Muscle of leg (tissue), 11 donors: Measurements from ENCODE around the gene TMEM270. TPM values are rescaled to one million over a fixed set of nuclear protein-coding genes. Genes with fewer than 3 reads are reported as not detected.
A peak's percentile ranks its signal among the peaks of the same experiment; 100 is the strongest.

Experiments used
- DNase-seq: peaks from one replicate; pipeline ENCODE4 v3.0.0; 2013
- H3K27ac ChIP-seq: one replicate; pipeline ENCODE4 v1.5.1; 2013; ENCODE audit warnings: mild to moderate bottlenecking, low read length, control low read depth
- H3K27me3 ChIP-seq: one replicate; pipeline ENCODE4 v1.6.1; 2013; ENCODE audit warnings: low read length; ENCODE audit not compliant: control insufficient read depth, insufficient read depth
- H3K36me3 ChIP-seq: one replicate; pipeline ENCODE4 v1.6.1; 2013; ENCODE audit warnings: low read length; ENCODE audit not compliant: control insufficient read depth, insufficient read depth
- H3K4me1 ChIP-seq: one replicate; pipeline ENCODE4 v1.6.1; 2013; ENCODE audit warnings: low read length; ENCODE audit not compliant: control insufficient read depth, insufficient read depth
- H3K4me3 ChIP-seq: one replicate; pipeline ENCODE4 v1.5.1; 2013; ENCODE audit warnings: low read length, control low read depth
- H3K9me3 ChIP-seq: replicated peaks from 2 replicates; pipeline ENCODE4 v1.6.1; 2013; ENCODE audit warnings: low read depth, low read length; ENCODE audit not compliant: control insufficient read depth
- WGBS: methylation state at CpG from one replicate; pipeline ENCODE4 v1.1.5; 2013; ENCODE audit warnings: missing lambda C conversion rate; ENCODE audit not compliant: insufficient coverage; 5-methylcytosine and 5-hydroxymethylcytosine counted together
- polyA plus RNA-seq, 8 donors: library from polyadenylated mRNA; unstranded; fragments of 120-200 nt; gene quantifications; one replicate each; pipeline versions ENCODE4 v1.2.1 to v1.2.3, GENCODE V29; 2013; ENCODE audit warnings: inconsistent platforms in 1 of 8, low replicate concordance in 1 of 8; ENCODE audit not compliant: insufficient read length in 8 of 8, insufficient read depth in 1 of 8
- total RNA-seq: library from RNA; stranded (reverse); fragments of 120-200 nt; gene quantifications from one replicate; pipeline ENCODE4 v1.2.4, GENCODE V29; 2013

TMEM270 gene
- total and polyA plus RNA-seq, 9 donors = not detected

DNA sequence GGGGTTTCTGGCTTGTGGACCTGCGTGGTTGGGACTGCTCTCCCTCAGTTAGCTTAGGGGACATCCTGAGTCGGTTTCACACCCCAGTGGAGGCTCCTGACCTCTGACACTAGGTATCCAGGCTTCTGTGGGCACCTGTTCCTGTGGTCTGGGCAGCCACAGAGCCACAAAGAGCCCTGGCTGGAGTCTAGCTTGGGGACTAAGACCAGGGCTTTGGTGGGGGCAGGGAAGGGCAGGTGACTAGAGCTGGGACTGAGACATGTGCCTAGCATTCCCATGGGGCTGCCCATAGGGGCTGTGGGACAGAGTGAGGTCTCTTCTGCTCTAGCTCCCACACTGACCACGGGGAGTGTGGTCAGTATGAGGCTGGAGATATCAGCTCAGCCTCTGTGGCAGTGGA lies 4.0 kb upstream of the TMEM270 start:
- Histone ChIP-seq H3K36me3 (no peaks in the 10 kb centered on the region), H3K4me1 (peaks cover 5% of the 10 kb centered on the region), H3K27me3 (peaks cover 31% of the 10 kb centered on the region), H3K9me3 (no peaks in the 10 kb centered on the region), H3K27ac (no peak overlapping the region), H3K4me3 (no peak overlapping the region)
- DNase-seq = no peak
- 53% methylated on average over 2 of the region's 3 CpGs for WGBS

DNA sequence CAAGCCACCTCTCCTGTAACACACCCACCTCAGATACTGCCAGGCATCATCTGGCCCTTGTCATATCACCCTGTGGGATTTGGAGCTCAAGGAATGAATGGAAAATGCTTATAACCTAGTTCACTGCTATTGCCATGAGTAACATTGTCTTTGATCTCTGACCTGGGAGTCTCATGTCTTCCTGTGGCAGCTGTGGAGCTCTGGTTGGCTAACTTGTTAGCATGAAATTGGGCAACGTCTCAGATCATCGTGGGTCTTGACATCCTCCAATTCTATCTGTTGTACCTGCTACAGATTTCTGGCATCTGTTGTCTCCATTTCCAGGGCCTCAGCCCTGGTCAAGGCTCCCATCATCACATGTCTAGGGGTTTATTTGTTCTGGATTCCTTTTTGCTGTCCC lies 2.2 kb upstream of the TMEM270 start:
- Histone ChIP-seq H3K4me1 (peaks cover 5% of the 10 kb centered on the region), H3K36me3 (no peaks in the 10 kb centered on the region), H3K4me3 (no peak overlapping the region), H3K27ac (no peak overlapping the region), H3K9me3 (no peaks in the 10 kb centered on the region), H3K27me3 (peaks cover 24% of the 10 kb centered on the region)
- DNase-seq = no peak
- WGBS = no CpG with 5 or more reads among the region's 2 CpGs

DNA sequence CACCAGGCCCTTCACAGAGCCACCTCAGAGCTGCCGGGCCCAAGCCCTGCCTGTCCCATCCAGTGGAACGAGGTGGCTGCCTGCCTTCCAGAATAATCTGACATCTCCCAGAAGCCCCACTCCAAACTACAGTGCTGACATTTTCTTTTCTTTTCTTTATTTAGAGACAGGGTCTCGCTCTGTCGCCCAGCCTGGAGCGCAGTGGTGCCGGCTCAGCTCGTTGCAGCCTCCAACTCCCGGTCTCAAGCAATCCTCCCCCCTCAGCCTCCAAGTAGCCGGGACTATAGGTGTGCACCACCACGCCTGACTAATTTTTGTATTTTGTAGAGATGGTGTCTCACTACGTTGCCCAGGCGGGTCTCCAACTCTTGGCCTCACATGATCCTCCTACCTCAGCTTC lies 346 bp downstream of the TMEM270 start:
- WGBS = 84% methylated on average over 4 of the region's 12 CpGs
- no peak for DNase-seq
- Histone ChIP-seq H3K27me3 (peaks cover 6% of the 10 kb centered on the region), H3K4me3 (no peak overlapping the region), H3K4me1 (no peaks in the 10 kb centered on the region), H3K36me3 (no peaks in the 10 kb centered on the region), H3K9me3 (no peaks in the 10 kb centered on the region), H3K27ac (no peak overlapping the region)

DNA sequence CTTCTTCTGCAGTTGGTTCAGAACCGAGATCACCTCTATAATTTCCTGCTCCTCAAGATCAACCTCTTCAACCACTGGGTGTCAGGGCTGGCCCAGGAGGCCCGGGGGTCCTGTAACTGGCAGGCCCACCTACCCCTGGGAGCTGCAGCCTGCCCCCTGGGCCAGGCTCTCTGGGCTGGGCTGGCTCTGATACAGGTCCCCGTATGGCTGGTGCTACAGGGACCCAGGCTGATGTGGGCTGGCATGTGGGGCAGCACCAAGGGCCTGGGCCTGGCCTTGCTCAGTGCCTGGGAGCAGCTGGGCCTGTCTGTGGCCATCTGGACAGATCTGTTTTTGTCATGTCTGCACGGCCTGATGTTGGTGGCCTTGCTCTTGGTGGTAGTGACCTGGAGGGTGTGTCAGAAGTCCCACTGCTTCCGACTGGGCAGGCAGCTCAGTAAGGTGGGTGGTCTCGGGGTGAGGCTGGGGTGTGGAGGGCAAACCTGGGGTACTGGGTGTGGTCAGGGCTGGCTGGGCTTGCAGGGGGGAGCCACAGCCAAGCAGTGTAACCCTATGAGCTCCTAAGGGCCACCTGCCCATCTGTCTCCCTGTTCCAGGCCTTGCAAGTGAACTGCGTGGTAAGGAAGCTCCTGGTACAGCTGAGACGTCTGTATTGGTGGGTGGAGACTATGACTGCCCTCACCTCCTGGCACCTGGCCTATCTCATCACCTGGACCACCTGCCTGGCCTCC lies 4.2 kb downstream of the TMEM270 start:
- no peaks in the 10 kb centered on the region for H3K27me3 ChIP-seq
- H3K27ac ChIP-seq = no peak overlapping the region
- no peak for DNase-seq
- H3K4me1 ChIP-seq = peaks cover 16% of the 10 kb centered on the region
- no peaks in the 10 kb centered on the region for H3K9me3 ChIP-seq
- WGBS = 82% methylated on average over 7 of the region's 8 CpGs
- H3K36me3 ChIP-seq = no peaks in the 10 kb centered on the region
- no peak overlapping the region for H3K4me3 ChIP-seq

DNA sequence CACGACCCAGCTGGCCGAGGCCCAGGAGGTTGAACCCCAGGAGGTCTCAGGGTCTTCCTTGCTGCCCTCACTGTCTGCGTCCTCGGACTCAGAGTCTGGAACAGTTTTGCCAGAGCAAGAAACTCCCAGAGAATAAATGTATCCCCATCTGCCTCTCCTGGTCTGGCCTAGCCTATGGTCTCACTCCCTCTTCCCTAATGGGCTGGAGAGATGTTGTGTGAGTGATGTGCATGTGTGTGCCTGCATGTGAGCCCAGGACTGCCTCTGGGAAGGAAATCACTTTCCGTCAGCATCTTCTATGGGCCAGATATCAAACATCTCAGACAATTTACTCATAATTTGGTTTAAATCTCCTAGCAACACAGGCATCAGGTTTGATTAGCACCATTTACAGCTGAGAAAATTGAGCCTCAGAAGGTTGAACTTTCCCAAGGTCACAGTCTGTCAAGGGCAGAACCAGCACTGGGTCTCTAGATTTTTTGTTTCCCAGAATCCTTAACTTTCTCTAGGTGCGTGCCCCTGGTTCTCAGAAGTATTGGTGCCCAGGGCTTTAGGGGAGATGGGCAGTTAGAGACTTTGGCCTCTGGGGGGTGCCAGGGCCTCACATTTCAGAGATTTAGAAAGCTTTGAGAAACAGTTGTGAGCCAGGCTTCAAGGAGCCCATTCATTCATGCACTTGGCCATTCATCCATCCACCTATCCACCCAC lies 4.9 kb downstream of the TMEM270 start:
- Histone ChIP-seq H3K4me3 (no peak overlapping the region), H3K27ac (no peak overlapping the region), H3K27me3 (no peaks in the 10 kb centered on the region), H3K4me1 (peaks cover 18% of the 10 kb centered on the region), H3K9me3 (no peaks in the 10 kb centered on the region), H3K36me3 (no peaks in the 10 kb centered on the region)
- DNase-seq = peak; percentile 69
- 70% methylated on average over 3 of the region's 6 CpGs for WGBS

DNA sequence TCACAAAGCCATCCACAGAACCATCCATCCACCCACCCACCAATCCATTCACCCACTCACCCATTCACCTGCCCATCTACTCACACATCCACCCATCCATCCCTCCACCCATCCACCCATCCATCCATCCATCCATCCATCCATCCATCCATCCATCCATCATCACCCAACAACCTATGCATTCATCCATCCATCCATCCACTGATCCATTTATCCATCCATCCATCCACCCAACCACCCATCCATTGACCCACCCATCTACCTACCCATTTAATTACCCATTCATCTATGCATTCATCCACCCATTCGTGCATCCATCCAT lies 5.4 kb downstream of the TMEM270 start:
- Histone ChIP-seq H3K36me3 (no peaks in the 10 kb centered on the region), H3K4me3 (no peak overlapping the region), H3K27me3 (no peaks in the 10 kb centered on the region), H3K27ac (no peak overlapping the region), H3K9me3 (no peaks in the 10 kb centered on the region), H3K4me1 (peaks cover 23% of the 10 kb centered on the region)
- DNase-seq = no peak
- 95% methylated on average over 1 of the region's 1 CpG for WGBS

DNA sequence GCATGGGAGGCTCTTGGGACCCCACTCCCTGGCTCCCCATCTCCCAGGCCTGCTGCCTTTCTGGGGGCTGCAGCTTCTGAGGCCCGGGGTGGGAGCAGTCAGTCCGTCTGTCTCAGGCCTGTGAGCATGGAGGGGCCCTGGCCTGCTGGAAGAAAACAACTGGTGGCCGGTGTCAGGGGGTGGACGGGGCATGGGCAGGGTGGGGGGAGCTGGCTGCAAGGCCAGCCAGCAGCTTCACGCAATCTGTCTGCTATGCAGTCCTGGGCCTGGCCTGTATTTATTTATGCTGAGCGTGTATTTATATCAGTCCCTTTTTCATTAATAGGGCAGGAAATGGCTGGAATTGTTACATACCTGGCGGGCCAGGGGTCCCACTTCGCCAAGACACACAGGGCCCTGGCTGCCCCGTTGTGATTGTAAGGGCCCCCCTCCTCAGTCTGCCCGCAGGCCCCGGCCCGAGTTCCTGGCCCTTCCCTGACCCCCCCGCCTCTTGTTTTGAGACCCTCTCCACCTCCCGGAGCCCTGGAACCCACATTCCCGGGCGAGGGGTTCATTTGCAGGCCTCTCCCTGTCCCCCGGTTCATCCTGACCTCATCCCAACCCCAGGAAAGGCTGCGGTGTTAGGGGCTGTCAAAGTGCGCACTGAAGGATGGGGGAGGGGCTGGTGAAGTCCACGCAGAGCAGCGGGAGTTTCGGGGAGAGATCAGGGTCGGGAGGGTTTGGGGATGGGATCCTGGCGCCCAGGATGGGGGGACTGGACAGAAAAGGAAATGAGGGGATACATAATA lies 8.2 kb downstream of the TMEM270 start:
- Histone ChIP-seq H3K4me1 (peaks cover 34% of the 10 kb centered on the region), H3K4me3 (no peak overlapping the region), H3K9me3 (no peaks in the 10 kb centered on the region), H3K27me3 (no peaks in the 10 kb centered on the region), H3K27ac (no peak overlapping the region), H3K36me3 (no peaks in the 10 kb centered on the region)
- WGBS = 25% methylated on average over 12 of the region's 24 CpGs
- no peak for DNase-seq

DNA sequence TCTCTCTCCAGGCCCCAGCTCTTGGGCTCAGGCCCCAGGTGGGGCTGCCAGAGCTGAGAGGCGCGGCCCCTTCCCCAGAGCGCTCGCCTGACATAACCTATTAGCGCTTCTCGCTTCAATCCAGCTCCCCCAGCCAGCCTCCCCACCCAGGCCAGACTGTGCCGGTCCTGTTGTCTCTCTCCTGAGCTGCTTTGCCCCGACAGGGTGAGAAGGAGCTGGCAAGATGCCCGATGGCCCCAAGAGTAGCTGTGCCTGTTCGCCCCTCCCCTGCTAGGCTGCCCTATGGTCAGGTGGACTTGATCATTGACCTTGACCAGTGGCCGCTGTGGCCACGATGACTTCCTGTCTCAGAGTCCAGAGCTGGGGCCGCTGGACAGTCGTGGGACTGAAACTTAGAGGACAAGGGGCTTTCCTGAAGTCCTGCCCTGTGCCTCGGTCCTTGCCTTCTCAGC lies 9.1 kb downstream of the TMEM270 start:
- Histone ChIP-seq H3K4me1 (peaks cover 34% of the 10 kb centered on the region), H3K27ac (no peak overlapping the region), H3K27me3 (no peaks in the 10 kb centered on the region), H3K4me3 (no peak overlapping the region), H3K9me3 (no peaks in the 10 kb centered on the region), H3K36me3 (no peaks in the 10 kb centered on the region)
- no peak for DNase-seq
- WGBS = 41% methylated on average over 13 of the region's 15 CpGs

DNA sequence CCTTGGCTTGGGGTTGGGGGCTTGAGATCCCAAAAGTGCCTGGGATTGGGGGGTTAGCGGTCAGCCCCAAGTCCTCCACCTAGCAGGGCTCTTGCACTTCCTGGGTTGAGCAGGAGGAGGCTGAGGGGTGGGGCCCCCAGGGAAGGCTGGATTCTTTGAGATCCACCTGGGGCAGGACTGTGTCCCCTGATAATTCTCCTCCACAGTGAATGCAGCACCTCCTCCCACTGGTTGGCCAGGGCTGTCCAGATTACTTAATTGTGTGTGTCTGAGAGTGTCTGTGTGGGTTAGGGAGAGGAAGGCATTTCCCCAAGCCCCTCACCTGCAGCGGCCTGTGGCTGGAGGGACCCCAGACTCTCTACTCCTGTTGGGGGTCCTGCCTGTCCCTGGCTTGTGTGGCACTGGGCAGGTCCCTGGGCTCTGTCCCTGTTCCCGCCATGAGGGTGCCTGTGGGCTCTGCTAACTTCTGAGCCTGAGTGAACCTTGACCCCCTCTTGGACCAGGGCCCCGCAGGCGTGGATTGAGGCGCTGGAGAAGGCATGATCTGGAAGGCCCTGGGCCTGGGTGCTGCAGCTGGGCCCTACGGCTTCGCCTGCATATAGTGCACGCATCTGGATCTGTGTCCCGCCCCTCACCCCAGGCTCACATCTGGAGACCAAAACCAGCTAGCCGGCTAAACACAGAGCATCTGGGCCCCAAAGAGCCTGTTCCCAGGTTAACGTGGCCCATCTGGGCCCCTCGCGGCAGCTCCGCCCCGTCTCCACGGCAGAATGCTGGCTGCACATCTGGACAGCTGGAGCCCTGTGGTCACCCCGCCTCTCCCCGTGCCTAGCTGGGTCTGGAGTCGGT lies 10.4 kb downstream of the TMEM270 start:
- DNase-seq = peak; percentile 89
- Histone ChIP-seq H3K9me3 (no peaks in the 10 kb centered on the region), H3K4me3 (no peak overlapping the region), H3K27ac (no peak overlapping the region), H3K36me3 (no peaks in the 10 kb centered on the region), H3K4me1 (peaks cover 34% of the 10 kb centered on the region), H3K27me3 (no peaks in the 10 kb centered on the region)
- 33% methylated on average over 19 of the region's 20 CpGs for WGBS
